GM19372 (cell line): ENCODE measurements around the gene FTO.
"Not testable (repeated sequence)": the region's sequence is repeated elsewhere in the genome, so short reads cannot be mapped to it uniquely, and the experiment has no call there.

ENCODE experiments used
- ATAC-seq: cut with Tn5 transposase; IDR thresholded peaks from one replicate; pipeline ENCODE4 v1.9.1; 2021; ENCODE audit warnings: mild to moderate bottlenecking, low read depth, moderate library complexity; ENCODE audit not compliant: unreplicated experiment

Gene FTO

GRCh38 chr16:53817117-53817755 is 113.3 kb downstream of the FTO start:
- ATAC-seq: no peak

GRCh38 chr16:53817812-53818550 is 114.0 kb downstream of the FTO start:
- no peak for ATAC-seq

DNA sequence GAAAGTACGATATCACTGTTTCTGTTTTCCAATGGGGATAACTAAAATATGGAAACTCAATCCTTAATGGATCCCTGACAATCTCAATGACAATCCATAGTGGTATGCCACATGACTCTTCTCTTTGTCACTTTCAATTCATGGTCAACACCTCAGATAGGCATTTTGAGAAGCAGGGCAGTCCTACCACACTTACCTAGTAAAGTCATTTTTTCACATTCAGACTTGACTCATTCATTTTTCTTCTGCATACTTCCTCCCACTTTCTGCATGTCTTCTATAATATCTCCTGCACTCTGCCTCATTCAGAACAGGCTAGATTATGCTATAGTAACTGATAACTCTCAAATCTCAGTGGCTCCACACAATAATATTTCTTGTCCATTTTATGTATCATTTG is 117.5 kb downstream of the FTO start:
- no peak for ATAC-seq

DNA sequence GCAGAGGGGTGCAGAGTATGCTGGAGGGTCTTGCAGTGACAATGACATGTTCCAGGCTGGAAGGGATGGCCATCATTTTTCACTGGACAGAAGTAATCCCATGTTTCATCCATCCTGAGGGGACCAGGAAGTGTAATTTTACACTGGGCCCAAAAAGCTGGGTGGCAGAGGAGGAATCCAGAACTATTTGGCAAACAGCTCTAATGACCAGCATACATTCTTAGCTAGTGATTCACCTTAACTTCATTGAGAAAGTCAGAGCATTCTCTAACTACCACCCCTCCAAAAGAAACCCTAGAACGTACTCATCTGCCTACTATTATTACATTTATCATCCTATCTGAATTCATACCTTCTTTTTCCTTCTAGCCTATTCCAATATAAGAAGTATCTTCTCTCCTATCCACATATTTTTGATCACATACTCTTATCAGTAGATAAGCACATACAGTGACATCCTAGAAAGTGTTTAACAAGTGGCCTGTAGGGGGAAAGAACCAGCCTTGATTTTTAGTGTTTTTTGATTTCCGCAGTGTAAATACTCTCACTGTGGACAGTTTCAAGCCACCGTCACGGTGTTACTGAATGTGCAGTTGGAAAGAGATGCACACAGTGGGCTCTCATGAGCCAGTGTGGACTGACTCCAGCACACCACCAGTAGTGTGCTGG is 118.1 kb downstream of the FTO start:
- no peak for ATAC-seq

- no peak for ATAC-seq
Observed at GRCh38 chr16:53822936-53823529, 119.1 kb downstream of the FTO start.

- no peak for ATAC-seq
Observed at GRCh38 chr16:53826658-53827057, 122.7 kb downstream of the FTO start.

- no peak for ATAC-seq
Observed at GRCh38 chr16:53827741-53828140, 123.8 kb downstream of the FTO start.

- no peak for ATAC-seq
Observed at GRCh38 chr16:53829186-53829747, 125.3 kb downstream of the FTO start.

DNA sequence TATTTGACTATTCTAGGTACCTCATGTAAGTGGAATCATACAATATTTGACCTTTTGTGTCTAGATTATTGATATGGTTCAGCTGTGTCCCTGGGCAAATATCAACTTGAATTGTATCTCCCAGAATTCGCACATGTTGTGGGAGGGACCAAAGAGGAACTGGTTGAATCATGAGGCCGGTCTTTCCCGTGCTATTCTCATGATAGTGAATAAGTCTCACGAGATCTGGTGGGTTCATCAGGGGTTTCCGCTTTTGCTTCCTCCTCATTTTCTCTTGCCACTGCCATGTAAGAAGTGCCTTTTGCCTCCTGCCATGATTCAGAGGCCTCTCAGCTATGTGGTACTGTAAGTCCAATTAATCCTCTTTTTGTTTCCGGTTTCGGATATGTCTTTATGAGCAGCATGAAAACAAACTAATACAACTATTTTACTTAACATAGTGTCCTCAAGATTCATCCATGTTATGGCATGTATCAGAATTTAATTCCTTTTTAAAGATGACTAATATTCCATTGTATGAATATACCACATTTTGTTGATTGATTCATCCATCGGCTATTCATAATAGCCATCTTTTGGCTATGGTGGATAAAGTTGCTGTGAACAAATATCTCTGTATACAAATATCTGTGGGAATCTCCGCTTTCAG is 129.1 kb downstream of the FTO start:
- no peak for ATAC-seq

DNA sequence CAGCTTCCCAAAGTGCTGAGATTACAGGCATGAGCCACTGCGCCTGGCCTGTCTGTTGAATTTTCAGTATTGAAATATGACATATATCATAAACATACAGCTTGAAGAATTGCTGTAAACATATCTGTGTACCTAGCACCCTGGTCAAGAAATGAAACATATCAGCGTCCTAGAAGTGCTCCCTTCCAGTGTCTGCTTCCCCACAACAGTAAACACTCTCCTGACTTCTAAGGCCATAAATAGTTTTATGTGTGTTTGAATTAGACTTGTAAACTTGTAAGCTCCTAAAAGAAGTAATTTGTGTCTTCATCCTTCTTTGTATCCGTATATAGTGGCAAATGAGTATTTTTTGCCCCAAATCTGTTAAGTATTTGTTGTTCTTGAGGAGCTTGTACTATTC is 132.2 kb downstream of the FTO start:
- no peak for ATAC-seq

- no peak for ATAC-seq
Observed at GRCh38 chr16:53836680-53837079, 132.7 kb downstream of the FTO start.

DNA sequence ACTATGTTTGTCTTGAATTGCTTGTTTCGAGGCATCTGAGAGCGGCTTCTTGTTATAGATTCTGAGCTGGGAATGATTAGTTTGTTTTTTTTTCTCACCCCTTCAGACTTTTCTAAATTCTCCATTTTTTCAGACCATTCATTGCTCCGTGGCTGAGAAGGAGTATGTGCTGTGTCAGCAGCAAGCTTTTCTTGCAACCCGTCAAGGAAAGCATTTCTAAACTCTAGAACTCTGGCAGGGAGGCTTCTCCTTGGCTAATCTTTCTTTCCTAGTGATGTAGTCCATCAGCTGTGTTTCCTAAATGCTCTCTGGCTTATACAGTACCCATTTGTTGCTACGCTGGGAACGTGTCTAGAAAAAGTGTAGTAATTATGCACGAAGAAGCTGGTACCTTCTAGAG is 133.5 kb downstream of the FTO start:
- ATAC-seq: no peak

GRCh38 chr16:53839150-53839549 is 135.2 kb downstream of the FTO start:
- no peak for ATAC-seq

DNA sequence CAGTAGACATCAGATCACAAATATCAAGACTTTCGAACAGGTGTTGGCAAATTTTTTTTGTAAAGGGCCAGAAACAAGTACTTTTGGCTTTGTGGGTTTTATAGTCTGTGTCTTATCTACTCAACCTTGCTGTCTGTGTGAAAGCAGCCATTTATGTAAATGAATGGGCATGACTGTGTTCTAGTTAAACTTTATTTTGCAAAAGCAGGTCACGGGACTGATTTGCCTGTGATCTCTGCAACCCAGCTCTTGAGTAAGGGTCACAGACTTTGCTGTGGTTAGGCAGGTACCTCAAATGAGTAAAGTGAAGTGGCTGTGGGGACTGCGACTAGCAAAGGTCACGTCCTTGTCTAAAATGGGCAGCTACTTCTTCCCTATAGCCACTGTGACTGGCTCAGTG is 136.5 kb downstream of the FTO start:
- ATAC-seq: peak; percentile 56

DNA sequence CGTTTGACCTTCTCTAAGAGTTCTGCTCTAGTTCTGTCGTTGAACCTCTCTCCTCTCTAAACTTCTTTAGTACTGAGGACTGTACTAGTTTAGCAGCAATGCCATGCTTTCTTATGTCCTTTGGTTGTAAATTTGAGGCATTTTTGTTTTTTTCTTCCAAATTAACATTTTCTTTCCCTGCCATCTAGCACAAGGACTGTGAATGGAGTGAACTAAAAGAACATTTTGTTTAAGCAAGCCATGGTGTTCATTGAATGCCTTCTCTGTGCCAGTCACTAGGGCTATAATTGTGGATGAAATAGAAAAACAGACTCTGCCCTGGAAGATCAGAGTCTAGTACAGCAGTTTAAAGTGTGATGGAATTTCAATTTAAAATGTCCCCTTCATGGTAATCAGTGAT is 137.9 kb downstream of the FTO start:
- ATAC-seq: no peak

- no peak for ATAC-seq
Observed at GRCh38 chr16:53843084-53843483, 139.1 kb downstream of the FTO start.

DNA sequence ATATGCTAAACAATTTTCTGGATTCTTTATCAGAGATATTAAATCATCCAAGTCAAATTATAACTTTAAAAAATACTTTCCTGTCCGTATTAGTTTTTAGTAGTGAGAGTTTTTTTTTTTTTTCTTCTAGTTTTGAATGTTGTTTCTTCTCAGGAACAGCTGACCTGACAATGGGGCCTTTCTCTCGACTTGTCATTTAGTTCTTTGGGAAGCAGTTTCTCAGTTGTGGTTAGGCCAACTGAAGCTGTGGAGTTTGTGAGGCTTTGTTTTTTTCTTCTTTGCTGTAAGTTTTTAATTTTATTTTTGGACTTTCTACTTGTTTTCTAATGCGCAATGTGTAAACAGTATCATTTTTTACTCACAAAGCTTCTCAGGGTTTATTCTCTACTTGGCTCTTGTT is 140.8 kb downstream of the FTO start:
- no peak for ATAC-seq

- not testable (repeated sequence) for ATAC-seq
Observed at GRCh38 chr16:53846549-53846948, 142.6 kb downstream of the FTO start.

GRCh38 chr16:53846971-53847370 is 143.0 kb downstream of the FTO start:
- ATAC-seq: no peak

GRCh38 chr16:53848277-53848942 is 144.5 kb downstream of the FTO start:
- ATAC-seq: no peak
